Stomach (tissue), 9 donors: ENCODE results near the gene SAMD14. TPM values are rescaled to one million over a fixed set of nuclear protein-coding genes. Genes with fewer than 3 reads are reported as not detected.

Source experiments
- DNase-seq, 2 donors: peaks; one replicate each; pipeline versions ENCODE4 v3.0.0 to v3.0.0-alpha.2; 2013 to 2019
- H3K27ac ChIP-seq, 5 donors: fragments of 200-600 bp in 4 of 5; sonication (generic) in 4 of 5; one replicate each; pipeline ENCODE4 v1.5.1; 2013 to 2019; ENCODE audit warnings: mild to moderate bottlenecking in 1 of 5, moderate library complexity in 1 of 5
- H3K27me3 ChIP-seq, 3 donors: fragments of 200-600 bp; sonication (generic); one replicate each; pipeline ENCODE4 v1.5.1; 2017 to 2019; ENCODE audit warnings: mixed run types in 1 of 3
- H3K36me3 ChIP-seq, 4 donors: fragments of 200-600 bp; sonication (generic); 1 replicate in 3 of 4; 2 replicates in 1 of 4; pipeline ENCODE4 v1.5.1; 2016 to 2019
- H3K4me1 ChIP-seq, 4 donors: fragments of 200-600 bp; sonication (generic); one replicate each; pipeline ENCODE4 v1.5.1; 2016 to 2019
- H3K4me3 ChIP-seq, 4 donors: fragments of 200-600 bp; sonication (generic) in 3 of 4; one replicate each; pipeline ENCODE4 v1.5.1; 2016 to 2019; ENCODE audit warnings: mild to moderate bottlenecking in 1 of 4
- H3K9me3 ChIP-seq, 4 donors: fragments of 200-600 bp; sonication (generic); one replicate each; pipeline ENCODE4 v1.5.1; 2016 to 2019
- CTCF ChIP-seq, 7 experiments: fragments of 450-650 bp in 4 of 7; fragments of 200-600 bp in 3 of 7; sonication (generic) in 3 of 7; IDR thresholded peaks; one replicate each; pipeline ENCODE4 v1.5.1; 2016 to 2019; ENCODE audit warnings: antibody characterized with exemption in 7 of 7, control low read depth in 2 of 7, mild to moderate bottlenecking in 1 of 7
- EP300 ChIP-seq: sonication (generic); formaldehyde crosslinking; IDR thresholded peaks from one replicate; pipeline ENCODE4 v1.6.1; 2017; ENCODE audit warnings: antibody characterized with exemption
- POLR2A ChIP-seq, 4 donors: fragments of 450-650 bp; IDR thresholded peaks; one replicate each; pipeline ENCODE4 v1.6.1; 2016; ENCODE audit warnings: antibody characterized with exemption in 4 of 4, control low read depth in 2 of 4, mild to moderate bottlenecking in 1 of 4, moderate library complexity in 1 of 4
- POLR2AphosphoS5 ChIP-seq, 3 donors: sonication (generic); formaldehyde crosslinking; IDR thresholded peaks; one replicate each; pipeline ENCODE4 v1.6.1; 2016; ENCODE audit warnings: antibody characterized with exemption in 3 of 3
- WGBS, 5 donors: extraction: QIAGEN DNeasy Blood & Tissue Kit in 3 of 5; methylation state at CpG; one replicate each; pipeline versions ENCODE4 v1.1.5 to v1.1.7; 2013 to 2018; 5-methylcytosine and 5-hydroxymethylcytosine counted together
- intact Hi-C: fragments of 100-400 bp; cut with DNase I; formaldehyde crosslinking; loops from one replicate; pipeline ENCODE4 v1.15.1; 2023; ENCODE audit warnings: low total_unique reads
- polyA plus RNA-seq, 3 donors: library from polyadenylated mRNA; stranded (reverse); fragments of 200-250 nt; gene quantifications; one replicate each; pipeline ENCODE4 v1.2.3, GENCODE V29; 2013
- total RNA-seq, 5 donors: library from RNA; depleted of rRNA; stranded (reverse); fragments of >200 nt; gene quantifications; one replicate each; pipeline versions ENCODE4 v1.1.0 to v1.2.3, GENCODE V29; 2014 to 2016
- donor health status: healthy with polysubstance abuse.
- donor health status: Bipolar disorder and iron deficiency.
- donor health status: healthy.

Gene SAMD14
- total and polyA plus RNA-seq, 8 donors = 1.3 to 87.0 (median 1.8) TPM; not detected in 2

- peaks cover 0 to 5% (median 0%) of the 10 kb centered on the region in 3 donors for H3K27me3 ChIP-seq
- TF ChIP-seq EP300 = no peak
- TF ChIP-seq POLR2AphosphoS5 (IDR thresholded peaks at IDR 0.05) = no peak
- TF ChIP-seq POLR2A (IDR thresholded peaks at IDR 0.05) = no peak
- TF ChIP-seq CTCF (IDR thresholded peaks at IDR 0.05) = no peak
- no peak overlapping the region for H3K4me3 ChIP-seq
- 80 to 88% (median 82%) methylated on average over 15 to 19 of the region's 19 CpGs for WGBS, 5 donors
- no peak for DNase-seq
- peak overlapping the region; percentile 12 to 82 (median 74) for H3K27ac ChIP-seq
- intact Hi-C loops = no loop called here
- peaks cover 27 to 58% (median 56%) of the 10 kb centered on the region in 4 donors for H3K36me3 ChIP-seq
- no peaks in the 10 kb centered on the region for H3K9me3 ChIP-seq
- H3K4me1 ChIP-seq = peaks cover 19 to 40% (median 28%) of the 10 kb centered on the region in 4 donors
Observed at GRCh38 chr17:50110591-50111349, 19.2 kb downstream of the SAMD14 start.

- Histone ChIP-seq H3K4me3 (no peak overlapping the region), H3K9me3 (no peaks in the 10 kb centered on the region), H3K4me1 (peaks cover 17 to 37% (median 24%) of the 10 kb centered on the region in 4 donors), H3K36me3 (peaks cover 29 to 67% (median 66%) of the 10 kb centered on the region in 4 donors), H3K27me3 (no peaks in the 10 kb centered on the region), H3K27ac (peak overlapping the region in 2 of 5 donors; percentile 74 to 82)
- TF ChIP-seq CTCF (IDR thresholded peaks at IDR 0.05) (no peak), POLR2A (IDR thresholded peaks at IDR 0.05) (no peak), POLR2AphosphoS5 (IDR thresholded peaks at IDR 0.05) (no peak), EP300 (no peak)
- no peak for DNase-seq
- intact Hi-C loops = loop anchor here (5.0 kb wide), 1 partner anchor 33 kb away; no protein-coding TSS in a partner anchor
- WGBS, 5 donors = 60 to 88% (median 86%) methylated on average over 2 to 19 of the region's 19 CpGs
Observed at GRCh38 chr17:50109785-50110184, 20.2 kb downstream of the SAMD14 start.

GRCh38 chr17:50109207-50109606 is 20.8 kb downstream of the SAMD14 start:
- Histone ChIP-seq H3K4me1 (peaks cover 14 to 36% (median 20%) of the 10 kb centered on the region in 4 donors), H3K27ac (peak overlapping the region in 1 of 5 donors; percentile 82), H3K9me3 (no peaks in the 10 kb centered on the region), H3K4me3 (no peak overlapping the region), H3K27me3 (no peaks in the 10 kb centered on the region), H3K36me3 (peaks cover 29 to 73% (median 71%) of the 10 kb centered on the region in 4 donors)
- no peak for DNase-seq
- TF ChIP-seq POLR2A (IDR thresholded peaks at IDR 0.05) = no peak
- TF ChIP-seq CTCF (IDR thresholded peaks at IDR 0.05) = no peak
- TF ChIP-seq EP300 = no peak
- no peak for TF ChIP-seq POLR2AphosphoS5 (IDR thresholded peaks at IDR 0.05)
- 78 to 91% (median 84%) methylated on average over 6 to 7 of the region's 7 CpGs for WGBS, 5 donors
- intact Hi-C loops = loop anchor here (5.0 kb wide), 1 partner anchor 33 kb away; no protein-coding TSS in a partner anchor

- H3K27me3 ChIP-seq = no peaks in the 10 kb centered on the region
- no peak for DNase-seq
- H3K4me1 ChIP-seq = peaks cover 14 to 36% (median 22%) of the 10 kb centered on the region in 4 donors
- intact Hi-C loops = loop anchor here (5.0 kb wide), 1 partner anchor 34 kb away; no protein-coding TSS in a partner anchor
- no peak overlapping the region for H3K27ac ChIP-seq
- 77 to 83% (median 81%) methylated on average over 9 of the region's 9 CpGs for WGBS, 5 donors
- no peaks in the 10 kb centered on the region for H3K9me3 ChIP-seq
- H3K36me3 ChIP-seq = peaks cover 29 to 80% (median 77%) of the 10 kb centered on the region in 4 donors
- H3K4me3 ChIP-seq = no peak overlapping the region
- TF ChIP-seq CTCF (IDR thresholded peaks at IDR 0.05) (no peak), POLR2A (IDR thresholded peaks at IDR 0.05) (no peak)
Observed at GRCh38 chr17:50108556-50108955, 21.4 kb downstream of the SAMD14 start.
